SK-N-MC (cell line): Measurements from ENCODE around the gene DVL1.

Source experiments
- DNase-seq: peaks from one replicate; pipeline ENCODE4 v3.0.0-alpha.2; 2011; ENCODE audit warnings: low read depth, low spot score
- H3K27ac ChIP-seq: fragments of 200-600 bp; sonication (generic); 2 replicates; pipeline ENCODE4 v1.5.1; 2016; ENCODE audit warnings: mixed run types
- H3K36me3 ChIP-seq: fragments of 200-600 bp; sonication (generic); 2 replicates; pipeline ENCODE4 v1.6.1; 2017; ENCODE audit warnings: antibody characterized with exemption, low read length, mixed read lengths; ENCODE audit not compliant: insufficient read depth
- H3K4me3 ChIP-seq: fragments of 200-600 bp; sonication (generic); 2 replicates; pipeline ENCODE4 v1.5.1; 2016
- H3K9ac ChIP-seq: fragments of 200-600 bp; sonication (generic); 2 replicates; pipeline ENCODE4 v1.8.0; 2017; ENCODE audit warnings: mixed run types, mixed read lengths; ENCODE audit not compliant: insufficient read length
- H3K9me3 ChIP-seq: fragments of 200-600 bp; sonication (generic); 2 replicates; pipeline ENCODE4 v1.6.1; 2017; ENCODE audit warnings: low read depth, mild to moderate bottlenecking, antibody characterized with exemption, low read length, moderate library complexity, mixed read lengths
- EZH2 ChIP-seq: fragments of 200-600 bp; sonication (generic); IDR thresholded peaks from one replicate; pipeline ENCODE4 v1.6.1; 2017; ENCODE audit warnings: antibody characterized with exemption
- FOXP2 ChIP-seq: optimal IDR thresholded peaks from 2 replicates; pipeline ENCODE3; 2011; ENCODE audit warnings: mild to moderate bottlenecking, moderate library complexity; ENCODE audit not compliant: insufficient read depth; ENCODE audit errors: extremely low read length, control extremely low read depth
- POLR2AphosphoS5 ChIP-seq: IDR thresholded peaks from 2 replicates; pipeline ENCODE4 v1.6.1; 2012; ENCODE audit warnings: mild to moderate bottlenecking, low read depth, low read length, borderline replicate concordance

DVL1 gene

DNA sequence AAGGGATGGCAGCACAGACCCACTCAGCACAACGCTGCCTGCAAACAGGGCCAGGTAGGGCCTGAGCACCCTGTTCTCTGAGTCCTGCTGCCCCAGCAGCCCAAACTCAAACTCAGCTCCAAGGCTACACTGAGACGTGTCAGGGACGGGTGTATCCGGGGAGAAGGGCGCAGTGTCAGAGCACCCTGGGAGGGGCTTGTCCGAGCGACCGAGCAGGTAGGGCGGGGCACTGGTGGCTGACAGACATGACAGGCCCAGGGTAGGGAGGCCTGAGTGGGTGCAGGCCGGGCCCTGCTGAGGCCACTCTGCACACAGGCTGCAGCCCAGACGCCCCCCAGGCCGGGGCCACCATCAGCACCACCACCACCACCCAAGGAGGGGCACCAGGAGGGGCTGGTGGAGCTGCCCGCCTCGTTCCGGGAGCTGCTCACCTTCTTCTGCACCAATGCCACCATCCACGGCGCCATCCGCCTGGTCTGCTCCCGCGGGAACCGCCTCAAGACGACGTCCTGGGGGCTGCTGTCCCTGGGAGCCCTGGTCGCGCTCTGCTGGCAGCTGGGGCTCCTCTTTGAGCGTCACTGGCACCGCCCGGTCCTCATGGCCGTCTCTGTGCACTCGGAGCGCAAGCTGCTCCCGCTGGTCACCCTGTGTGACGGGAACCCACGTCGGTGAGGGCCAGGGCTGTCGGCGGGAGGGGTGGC is 63.5 kb downstream of the DVL1 start:
- Histone ChIP-seq H3K9ac (no peak overlapping the region), H3K27ac (no peak overlapping the region), H3K9me3 (no peaks in the 10 kb centered on the region), H3K36me3 (no peaks in the 10 kb centered on the region), H3K4me3 (no peak overlapping the region)
- TF ChIP-seq FOXP2, result no peak
- no peak for TF ChIP-seq EZH2
- TF ChIP-seq POLR2AphosphoS5, result no peak
- no peak for DNase-seq
